GM20431 (cell line): ENCODE results near the gene TECPR1.

Source experiments
- in situ Hi-C: fragments of 300-500 bp; cut with MseI, MboI; formaldehyde crosslinking; loops from one replicate; pipeline ENCODE4 v1.15.0; 2020; ENCODE audit warnings: low sequenced_read_pairs; ENCODE audit not compliant: unreplicated experiment

Gene TECPR1

DNA sequence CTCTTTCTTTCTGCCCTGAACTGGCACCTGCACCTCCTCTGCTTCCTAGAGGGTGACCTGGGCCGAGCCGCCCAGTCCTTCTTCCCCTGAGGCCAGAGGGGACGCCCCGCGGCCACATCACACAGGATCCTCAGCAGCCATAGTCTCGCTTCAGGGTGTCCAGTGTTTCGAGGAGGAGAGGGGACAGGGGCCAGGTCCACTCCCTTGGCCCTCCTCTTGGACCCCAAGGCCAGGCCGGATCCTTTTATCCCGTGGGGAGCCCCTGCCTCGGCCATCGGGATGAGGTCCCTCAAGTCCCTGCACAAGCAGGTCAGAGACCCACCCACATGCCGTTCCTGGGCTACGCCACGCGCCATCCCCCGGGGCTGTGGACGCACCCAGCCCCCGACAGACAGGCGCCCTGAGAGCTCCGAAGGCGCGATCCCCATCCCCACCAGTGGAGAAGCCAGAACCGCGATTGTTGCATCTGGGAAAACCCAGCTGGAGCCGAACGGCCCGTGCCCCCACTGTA is 37.2 kb downstream of the TECPR1 start:
- in situ Hi-C loops, result no loop called here

DNA sequence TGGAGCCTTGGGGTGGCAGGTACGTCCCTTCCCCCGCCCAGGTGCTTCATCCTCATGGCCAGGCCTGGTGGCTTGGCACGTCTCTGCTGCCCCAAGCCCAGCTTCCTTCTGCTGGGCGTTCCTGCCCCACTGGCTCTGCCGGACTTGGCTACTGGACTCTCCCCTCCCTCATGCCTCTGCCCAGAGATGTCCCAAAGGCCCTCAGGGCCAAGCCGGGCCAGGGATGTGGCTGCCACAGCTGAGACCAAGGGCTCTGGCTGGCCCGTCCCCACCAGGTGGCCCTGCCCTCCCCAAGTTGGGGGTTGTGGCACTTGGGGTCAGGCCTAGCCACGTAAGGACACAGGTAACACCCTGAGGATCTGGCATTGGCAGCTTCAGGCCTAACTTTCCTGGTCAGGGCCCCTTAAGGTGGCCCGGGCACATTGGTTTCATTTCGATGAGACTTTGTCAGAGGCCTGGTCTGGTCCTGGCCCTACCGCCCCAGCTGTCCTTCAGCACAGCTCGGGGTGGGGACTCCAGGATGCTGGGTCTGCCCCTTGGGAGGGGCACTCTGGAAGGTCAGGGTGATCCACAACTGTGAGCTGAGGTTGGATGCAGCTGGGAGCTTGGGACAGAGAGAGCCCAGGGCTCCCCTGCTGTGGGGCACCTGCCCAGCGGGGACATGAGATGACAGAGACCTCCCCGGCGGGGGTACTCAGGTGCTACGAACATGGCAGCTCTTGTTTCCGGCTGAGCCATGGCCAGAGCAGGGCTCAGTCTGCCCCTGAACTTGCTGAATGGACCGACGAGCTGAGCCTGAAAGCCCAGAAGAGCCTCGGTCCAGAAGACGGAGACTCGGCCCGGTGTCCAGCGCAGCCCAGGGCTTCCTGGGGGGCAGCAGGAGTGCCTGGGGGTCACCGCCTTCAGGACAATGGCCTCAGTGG is 37.9 kb downstream of the TECPR1 start:
- in situ Hi-C loops, result no loop called here

DNA sequence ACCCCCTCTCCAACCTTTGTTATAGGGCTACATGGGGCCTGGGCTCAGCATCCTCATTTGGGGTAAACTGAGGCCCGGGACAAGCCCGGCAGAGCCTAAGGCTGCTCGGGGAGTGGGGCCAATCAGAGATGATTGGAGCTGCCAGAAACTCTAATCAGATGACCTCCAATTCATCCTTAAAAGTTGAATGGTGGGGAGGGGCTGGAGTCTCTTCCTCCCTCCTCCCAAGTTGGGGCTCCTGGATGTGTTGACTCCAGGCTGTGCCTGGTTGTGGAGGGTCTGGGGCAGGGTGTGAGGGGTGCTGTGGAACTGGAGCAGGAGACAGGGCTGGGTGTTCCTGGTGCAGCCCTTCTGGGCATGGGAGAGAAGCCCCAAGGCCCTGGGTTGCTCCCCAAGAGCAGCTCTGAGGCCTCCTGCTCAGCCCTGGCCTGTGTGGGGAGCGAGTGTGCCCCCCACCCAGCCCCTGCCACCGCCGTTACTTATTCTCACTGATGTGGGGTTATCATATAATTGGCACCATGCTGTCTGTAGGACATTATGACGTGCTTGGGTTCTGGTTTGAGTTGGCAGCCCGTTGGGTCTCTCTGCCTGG is 38.6 kb downstream of the TECPR1 start:
- in situ Hi-C loops, result no loop called here

DNA sequence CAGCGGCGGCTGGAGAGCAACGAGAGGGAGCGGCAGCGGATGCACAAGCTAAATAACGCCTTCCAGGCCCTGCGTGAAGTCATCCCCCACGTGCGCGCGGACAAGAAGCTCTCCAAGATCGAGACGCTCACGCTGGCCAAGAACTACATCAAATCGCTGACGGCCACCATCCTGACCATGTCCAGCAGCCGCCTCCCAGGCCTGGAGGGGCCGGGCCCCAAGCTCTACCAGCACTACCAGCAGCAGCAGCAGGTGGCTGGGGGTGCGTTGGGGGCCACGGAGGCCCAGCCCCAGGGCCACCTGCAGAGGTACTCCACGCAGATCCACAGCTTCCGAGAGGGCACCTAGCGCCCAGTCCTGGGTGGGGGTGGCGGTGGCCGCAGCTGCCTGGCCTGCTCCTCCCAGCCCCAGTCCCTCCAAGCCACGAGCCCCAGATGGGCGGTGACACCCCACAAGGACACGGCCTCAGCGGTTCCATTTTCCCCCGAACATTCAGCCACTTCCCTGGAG is 39.4 kb downstream of the TECPR1 start:
- in situ Hi-C loops, result no loop called here

DNA sequence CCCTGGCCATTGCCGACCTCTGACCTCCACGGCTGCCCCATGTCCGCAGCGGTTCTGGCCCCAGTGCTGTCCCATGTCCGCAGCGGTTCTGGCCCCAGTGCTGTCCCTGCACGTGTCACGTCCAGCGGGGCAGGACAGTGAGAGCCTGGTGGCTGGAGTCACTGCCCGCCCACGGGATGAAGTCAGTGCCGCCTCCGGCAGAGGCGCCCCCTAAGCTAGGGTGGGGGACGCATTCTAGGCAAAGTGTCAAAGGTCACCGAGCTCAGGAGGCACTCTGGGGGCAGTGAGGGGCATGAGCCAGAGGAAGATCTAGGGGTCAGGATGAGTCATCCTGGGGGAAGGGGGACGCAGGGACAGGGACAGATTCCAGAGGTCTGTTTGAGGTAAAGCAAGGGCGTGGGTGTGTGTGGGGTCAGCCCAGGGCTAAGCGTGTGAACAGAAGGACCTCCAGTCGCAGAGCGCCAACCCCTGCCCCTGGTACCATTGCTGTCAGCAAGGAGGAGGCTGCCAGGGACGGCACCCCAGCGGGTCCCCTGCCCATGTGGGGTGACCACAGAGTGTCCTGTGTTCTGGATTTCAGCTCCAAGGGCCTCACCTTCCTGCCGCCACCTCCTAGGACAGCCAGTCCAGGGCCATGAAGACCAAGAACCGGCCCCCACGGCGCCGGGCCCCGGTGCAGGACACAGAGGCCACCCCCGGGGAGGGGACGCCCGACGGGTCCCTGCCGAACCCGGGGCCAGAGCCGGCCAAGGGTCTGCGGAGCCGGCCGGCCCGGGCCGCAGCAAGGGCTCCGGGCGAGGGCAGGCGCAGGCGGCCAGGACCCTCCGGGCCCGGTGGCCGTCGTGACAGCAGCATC is 40.1 kb downstream of the TECPR1 start:
- in situ Hi-C loops, result no loop called here

DNA sequence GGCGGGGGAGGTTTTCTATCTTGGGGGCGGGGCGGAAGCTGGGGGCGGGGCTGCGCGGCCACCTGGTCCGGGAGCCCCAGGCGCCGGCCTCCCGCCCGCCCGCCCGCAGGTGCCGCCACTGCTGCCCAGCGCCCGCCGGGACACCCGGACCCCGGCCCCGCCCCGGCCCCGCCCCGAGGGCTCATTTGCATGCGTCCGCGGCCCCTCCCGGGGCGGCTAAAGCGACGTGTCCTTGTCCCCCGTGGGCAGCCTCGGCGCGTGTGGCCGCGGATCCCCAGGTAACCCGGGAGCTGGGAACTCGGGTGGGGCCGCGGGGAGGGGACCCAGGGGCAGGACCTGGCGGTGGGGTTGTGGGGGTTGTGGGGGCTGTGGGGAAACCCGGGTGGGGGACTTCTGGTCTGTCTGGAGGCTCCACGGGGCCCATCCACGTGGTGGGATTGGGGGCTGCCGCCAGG is 40.8 kb downstream of the TECPR1 start, which contains the start of gene BHLHA15:
Gene BHLHA15, plus strand, starts transcription at position 219 of the 455 bp plus-strand sequence. CDS start 871 bp downstream, outside the sequence.
- in situ Hi-C loops, result no loop called here

DNA sequence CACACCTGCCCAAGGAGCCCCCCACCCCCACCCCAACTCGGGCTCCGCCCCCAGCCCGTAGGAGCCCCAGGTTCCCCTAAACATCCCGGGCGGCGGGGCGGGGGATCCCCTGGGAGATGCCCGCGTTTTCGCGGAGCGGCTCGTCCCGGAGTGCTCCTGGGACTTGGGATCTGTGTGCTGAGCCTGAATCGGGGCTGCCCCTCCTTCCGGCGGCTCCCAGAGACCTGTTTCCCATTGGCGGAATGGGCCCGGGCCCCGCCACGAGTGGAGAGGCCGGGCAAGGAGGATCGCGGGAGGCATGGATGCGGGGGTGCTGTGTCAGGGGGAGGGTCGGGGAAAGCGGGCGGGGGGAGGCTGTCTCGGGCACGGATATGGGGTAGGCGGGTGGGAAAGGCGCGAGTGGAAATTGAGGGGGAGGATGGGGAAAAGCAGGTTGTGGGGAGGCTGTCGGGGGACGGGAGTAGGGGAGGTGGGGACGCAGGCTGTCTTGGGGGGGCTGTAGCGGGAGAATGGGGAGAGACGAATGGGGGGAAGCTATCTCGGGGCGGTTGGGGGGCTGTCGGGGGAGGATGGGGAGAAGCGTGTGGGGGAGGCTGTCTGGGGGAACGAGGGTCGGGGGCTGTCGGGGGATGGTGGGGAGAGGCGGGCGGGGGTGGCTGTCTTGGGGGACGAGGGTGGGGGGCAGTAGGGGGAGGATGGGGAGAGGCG is 41.4 kb downstream of the TECPR1 start:
- in situ Hi-C loops, result no loop called here

DNA sequence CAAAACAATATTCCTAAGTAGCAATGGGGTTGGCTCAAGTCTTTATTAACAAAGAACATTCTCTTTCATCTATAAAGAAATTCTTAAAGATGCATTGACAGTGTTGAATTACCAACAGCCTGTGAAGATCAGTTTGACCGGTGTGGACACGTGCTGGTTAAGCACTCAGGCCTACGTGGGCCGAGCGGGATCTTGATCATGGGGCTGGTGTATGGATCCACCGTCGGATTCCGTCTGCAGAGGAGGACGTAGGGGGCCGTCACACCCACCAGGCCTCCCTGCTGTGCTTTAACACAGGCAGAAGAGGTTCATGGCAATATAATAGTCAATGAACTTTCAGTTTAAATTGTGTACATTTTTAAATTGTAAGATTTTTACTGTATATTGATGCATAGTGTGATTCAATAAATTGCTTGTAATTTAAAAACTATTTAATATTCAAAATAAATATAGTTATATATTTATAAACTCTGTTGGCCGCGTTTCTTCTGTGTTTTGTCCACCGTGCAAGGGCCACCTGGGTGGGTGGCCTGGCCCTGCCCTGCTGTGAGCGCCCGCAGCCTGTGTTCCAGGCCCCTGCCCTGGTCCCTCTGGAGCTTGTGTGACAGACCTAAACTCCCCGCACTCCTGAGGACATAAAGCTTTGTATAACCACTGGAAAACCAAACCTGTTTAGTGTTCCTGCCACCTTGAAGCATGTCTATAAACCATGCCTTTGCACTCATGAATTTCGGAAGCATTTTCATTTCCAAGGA is 42.7 kb downstream of the TECPR1 start:
- in situ Hi-C loops, result no loop called here

DNA sequence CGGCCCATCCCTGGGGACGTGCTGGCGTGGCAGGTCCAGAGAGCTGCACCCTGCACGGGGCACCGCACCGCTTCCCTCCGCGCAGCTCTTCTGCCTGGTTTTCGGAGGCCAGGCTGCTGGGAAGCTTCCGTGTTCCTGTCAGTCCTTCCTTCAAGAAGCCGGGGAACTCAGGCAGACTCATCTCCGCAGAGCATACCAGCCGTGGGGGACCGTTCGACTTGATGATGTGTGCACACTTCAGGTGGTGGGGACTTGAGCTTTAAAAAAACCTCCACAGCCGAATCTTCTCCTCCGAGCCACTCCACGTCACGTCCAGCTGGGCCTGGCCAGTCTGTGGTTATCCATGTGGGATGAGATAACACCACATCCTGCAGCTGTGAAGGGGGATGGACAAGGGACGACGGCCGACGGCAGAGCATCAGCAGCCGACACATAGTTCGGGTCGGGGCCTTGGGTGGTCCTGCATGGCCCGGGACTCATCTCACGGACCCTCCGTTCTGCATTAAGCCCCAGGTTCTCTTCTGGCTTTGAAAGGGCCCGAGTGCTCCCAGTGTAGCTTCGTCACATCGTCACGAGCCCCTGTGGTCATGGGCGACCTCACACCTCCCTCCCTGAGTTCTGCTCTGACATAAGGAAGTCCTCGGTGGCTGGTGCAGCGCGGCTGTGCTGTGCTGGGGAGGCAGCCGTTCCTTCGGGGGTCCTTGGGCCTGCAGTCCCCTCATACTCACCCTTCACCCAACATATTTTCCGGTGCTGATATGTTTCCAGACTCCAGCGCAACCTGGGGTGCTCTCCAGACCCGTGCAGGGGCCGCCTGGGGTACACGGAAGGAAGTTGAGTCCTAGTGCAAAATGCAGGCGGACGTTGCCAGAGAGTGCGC is 45.3 kb downstream of the TECPR1 start:
- in situ Hi-C loops, result no loop called here

DNA sequence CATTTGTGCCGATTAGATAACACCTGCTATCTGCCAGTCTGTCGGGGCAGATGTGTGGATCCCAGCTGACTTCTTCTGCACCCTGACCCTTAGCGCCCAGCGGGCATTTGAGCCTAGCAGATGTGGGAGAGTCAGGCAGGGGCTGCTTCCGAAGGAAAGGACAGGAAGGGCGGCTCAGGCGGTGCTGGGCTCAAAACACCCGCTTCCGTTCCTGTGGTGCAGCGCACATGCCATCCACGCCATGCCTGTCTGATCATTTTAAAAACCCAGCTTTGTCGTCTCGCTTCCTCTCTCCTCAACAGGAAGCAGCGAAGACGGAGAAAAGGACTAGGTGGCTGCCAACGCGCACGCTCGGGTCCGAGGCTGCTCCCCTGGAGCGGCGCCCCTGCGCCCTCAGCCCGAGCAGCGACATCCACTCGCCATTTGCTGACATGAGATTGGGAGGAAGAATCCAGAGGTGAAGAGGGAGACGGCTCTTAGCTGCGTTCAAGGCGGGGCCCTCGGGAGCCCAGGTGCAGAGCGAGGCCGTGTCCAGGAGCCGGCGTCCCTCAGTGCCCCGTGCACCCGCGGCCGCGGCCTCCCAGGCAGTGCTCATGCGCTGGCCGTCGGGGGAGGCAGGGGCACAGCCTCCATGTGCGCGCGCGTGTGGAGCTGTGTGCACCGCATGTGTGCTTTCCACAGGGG is 46.7 kb downstream of the TECPR1 start:
- in situ Hi-C loops, result no loop called here

DNA sequence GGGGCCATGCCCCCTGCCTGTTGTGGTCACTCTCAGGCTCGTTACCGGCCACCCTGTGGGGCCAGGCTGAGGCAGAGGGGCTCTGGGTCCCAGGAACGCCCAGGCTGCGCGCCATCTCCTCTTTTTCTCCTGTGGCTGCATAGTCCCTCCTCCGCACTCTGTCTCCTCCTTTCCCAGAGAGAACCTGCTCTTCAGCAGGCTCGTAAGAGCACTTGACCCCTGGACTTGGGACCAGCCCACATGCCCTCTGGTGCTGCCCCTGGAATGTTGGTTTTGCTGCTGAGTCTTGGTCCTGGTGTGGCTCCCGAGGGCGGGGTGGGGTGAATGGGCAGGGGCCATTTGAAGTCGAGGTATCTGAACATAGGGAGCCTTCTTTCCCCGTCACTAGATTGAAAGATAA is 47.4 kb downstream of the TECPR1 start:
- in situ Hi-C loops, result no loop called here

DNA sequence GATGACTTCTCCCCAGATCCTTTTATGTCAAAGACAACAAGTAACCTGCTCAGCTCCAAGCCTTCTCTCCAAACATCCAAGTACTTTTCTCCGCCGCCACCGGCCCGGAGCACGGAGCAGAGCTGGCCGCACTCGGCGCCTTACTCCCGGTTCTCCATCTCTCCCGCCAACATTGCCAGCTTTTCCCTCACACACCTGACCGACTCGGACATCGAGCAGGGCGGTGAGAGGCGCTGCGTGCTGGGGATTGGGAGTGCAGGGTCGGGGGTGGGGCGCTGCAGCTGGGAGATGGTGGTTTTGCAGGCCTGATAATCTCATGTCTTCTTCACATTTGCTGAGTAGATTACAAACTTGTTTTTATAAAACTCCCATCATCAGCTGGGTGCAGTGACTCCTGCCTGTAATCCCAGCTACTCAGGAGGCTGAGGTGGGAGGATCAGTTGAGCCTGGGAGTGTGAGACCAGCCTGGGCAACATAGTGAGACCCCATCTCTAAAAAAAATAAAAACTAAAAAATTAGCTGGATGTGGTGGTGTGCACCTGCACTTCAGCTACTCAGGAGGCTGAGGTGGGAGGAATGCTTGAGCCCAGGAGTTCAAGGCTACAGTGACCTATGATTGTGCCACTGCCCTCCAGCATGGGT is 47.9 kb downstream of the TECPR1 start:
- in situ Hi-C loops, result no loop called here

DNA sequence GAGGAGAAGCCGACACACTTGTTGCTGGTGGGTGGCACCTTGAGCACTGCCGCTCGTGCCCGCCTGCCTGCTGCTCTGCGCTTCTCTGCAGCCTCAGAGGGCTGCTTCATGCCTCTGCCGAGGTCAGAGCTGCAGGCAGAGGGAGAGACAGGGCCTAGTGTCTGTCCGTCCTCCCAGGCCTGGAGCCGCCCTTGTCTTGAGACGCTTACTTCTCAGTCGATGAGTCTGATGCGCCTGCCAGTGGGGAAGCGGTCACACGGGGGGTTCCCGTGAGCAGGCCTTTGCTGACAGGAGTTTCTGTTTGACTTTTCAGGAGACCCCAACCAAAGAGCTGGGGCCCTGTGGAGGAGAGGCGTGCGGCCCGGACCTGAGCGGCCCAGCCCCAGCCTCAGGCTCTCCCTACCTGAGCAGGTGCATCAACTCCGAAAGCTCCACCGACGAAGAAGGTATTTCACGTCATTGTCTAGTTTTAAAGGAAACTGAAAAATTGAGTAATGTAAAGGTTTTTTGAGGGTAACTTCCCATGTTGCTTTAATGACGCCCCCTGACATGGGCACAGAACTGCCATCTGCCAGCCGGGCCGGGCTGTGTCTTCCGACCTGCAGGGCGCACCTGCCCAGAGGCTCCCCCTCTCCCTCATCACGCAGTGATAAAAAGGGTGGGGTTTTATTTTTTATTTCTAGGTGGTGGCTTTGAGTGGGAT is 48.6 kb downstream of the TECPR1 start:
- in situ Hi-C loops, result no loop called here

DNA sequence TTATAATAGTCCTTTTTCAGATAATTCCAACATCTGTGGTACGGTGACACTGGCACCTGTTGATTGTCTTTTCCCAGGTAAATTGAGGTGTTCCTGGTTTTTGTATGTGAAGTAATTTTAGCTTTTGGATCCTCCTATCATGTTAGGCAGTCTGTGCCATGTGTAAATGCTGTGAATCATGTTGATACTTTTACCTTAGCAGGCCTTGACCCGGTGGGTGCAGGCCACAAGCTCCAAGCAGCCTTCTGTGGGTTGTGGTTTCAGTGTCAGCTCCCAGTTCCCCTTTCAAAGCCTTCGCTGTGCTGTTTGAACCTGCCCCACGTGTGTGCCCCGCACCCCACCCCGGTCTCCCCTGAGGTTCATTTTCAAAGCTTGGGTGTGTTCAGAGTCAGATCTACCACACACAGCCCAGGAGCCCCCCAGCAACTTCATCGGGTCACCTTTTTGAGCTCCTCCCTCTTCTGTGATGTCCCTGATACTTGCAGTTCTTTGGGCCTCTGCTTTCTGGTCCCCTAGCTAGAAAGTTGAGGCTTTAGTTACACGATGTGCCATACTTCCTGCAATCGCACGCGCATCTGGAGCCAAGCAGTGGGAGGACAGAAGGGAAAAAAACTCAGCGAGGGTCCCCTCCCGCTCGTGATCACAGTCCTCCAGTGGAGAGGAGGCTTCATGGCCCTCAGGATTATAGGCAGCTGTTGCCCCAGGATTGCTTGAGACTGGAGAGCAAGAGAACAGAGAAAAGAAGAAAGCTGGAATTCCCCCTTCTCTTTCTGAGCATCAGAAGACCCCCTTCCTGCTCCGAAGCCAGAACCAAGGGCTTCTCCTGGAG is 49.5 kb downstream of the TECPR1 start:
- in situ Hi-C loops, result no loop called here

DNA sequence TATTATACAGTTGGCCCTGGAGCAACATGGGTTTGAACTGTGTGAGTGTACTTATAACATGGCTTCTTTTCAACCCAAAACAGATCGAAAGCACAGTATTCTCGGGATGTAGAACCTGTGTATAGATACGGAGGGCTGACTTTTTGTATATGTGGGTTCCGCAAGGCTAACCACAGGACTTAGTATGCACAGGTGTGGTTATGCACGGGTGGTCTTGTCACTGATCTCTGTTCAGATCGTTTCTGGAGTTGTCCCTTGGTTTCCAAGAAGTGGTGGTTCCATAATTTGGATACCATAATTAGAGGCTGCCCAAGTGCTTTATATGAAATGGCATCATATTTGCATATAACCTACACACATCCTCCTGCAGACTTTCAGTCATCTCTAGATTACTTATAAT is 51.7 kb downstream of the TECPR1 start:
- in situ Hi-C loops, result no loop called here
